Right renal pelvis (tissue), 4 donors: Measurements from ENCODE around the gene ATP6V0C. TPM values are rescaled to one million over a fixed set of nuclear protein-coding genes. Genes with fewer than 3 reads are reported as not detected.
"Not testable (repeated sequence)": the region's sequence is repeated elsewhere in the genome, so short reads cannot be mapped to it uniquely, and the experiment has no call there.

Experiments used
- DNase-seq, 4 donors: peaks; one replicate each; pipeline ENCODE4 v3.0.0-alpha.2; 2013; ENCODE audit warnings: low read depth in 4 of 4, low spot score in 3 of 4, missing footprints in 1 of 4
- polyA plus RNA-seq, 4 donors: library from polyadenylated mRNA; unstranded; fragments of 120-200 nt; gene quantifications; one replicate each; pipeline ENCODE4 v1.2.1, GENCODE V29; 2013; ENCODE audit not compliant: insufficient read length in 4 of 4

ATP6V0C gene
- polyA plus RNA-seq, 4 donors, result 186 to 294 (median 199) TPM

DNA sequence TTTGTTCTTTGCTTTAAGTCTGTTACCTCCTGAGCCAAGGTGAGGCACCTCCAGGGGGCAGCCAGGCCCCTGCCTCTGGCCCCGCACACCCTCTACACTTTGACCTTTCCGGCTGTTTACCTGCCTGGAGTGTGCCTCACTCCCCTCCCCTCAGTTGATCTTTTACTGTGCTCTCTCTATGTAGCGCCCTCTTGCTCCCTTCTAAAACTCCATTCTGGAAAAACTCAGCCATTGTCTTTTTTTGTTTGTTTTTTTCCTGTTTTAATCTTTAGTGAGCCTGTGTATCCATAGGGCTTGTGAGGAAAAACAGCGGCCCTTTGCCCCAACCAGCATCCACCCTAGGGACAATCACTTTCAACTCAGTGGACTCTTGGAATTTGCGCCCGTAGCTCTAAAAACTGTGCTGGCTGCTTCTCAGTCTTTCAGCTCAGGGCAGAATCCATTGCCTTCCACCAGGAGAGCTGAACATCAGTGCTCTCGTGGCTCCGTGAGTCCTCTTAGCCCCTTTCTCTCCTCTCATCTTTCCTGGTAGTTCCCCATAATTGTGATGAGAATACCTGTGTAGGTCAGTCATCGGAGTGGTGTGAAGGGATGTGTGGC, 10.7 kb downstream of the ATP6V0C start:
- no peak for DNase-seq

DNA sequence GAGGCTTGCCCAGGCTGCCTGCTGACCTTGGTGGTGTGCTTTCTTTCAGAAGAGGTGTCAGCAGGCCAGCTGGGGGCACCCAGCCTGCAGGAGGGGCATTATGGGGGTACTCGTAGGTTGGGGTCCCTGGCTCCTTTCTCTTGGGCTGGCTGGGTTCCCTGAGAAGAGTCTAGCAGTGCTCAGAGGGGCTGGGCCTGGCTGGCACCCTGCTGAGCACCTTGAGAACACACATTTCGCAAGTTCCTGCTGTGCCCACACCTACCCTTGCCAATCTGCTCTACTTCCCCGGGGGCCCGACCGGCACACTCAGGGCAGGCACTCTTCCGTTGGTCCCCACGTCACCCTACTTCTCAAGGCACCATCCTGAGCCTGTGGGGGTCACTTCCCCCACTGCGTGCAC, 12.4 kb downstream of the ATP6V0C start:
- DNase-seq, result no peak

GRCh38 chr16:2527071-2527783, 13.5 kb downstream of the ATP6V0C start:
- DNase-seq, result no peak

GRCh38 chr16:2527784-2528100, 14.0 kb downstream of the ATP6V0C start:
- no peak for DNase-seq

- DNase-seq, result no peak
Measured at GRCh38 chr16:2528161-2529060, 14.7 kb downstream of the ATP6V0C start.

DNA sequence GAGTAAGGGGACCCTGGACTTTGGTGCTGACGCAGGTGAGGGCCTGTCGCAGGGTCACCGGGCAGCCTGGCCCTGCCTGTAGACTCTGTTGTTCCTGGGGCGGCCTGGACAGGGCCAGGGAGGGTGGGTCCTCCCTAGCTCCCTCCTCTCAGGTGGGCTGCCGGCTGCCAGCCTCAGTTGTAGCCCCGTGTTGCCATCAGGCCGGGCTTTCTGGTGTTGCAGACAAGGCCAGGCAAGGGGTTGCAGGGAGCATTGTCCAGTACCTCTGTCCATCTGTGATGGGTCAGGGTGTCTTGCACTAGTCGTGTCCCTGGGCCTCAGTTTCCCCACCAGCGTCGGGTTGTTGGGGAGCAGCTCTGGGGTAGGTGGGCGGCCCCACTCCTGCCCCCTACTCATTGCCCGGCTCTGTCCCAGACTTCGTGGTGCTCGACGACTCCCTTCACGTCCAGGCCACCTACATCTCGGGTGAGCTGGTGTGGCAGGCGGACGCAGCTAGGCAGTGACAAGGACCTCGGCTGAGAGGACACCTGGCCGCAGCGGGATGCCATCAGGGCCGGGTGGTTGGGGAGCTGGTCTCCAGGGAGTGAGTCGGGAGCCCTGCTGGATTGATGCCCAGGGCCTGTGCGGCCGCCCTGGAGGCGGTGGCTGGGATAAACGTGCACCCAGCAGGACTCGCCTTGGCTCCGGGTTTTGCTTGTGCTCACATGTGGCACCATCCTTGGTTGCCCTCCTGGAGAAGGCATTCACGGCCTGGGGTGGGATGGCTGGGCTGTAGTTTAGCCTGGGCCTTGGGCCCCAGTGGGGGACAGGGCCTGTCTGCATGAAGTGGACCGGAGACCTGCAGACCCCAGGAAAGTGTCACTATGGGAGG, 15.5 kb downstream of the ATP6V0C start:
- no peak for DNase-seq

GRCh38 chr16:2529961-2530628, 16.3 kb downstream of the ATP6V0C start:
- no peak for DNase-seq

DNA sequence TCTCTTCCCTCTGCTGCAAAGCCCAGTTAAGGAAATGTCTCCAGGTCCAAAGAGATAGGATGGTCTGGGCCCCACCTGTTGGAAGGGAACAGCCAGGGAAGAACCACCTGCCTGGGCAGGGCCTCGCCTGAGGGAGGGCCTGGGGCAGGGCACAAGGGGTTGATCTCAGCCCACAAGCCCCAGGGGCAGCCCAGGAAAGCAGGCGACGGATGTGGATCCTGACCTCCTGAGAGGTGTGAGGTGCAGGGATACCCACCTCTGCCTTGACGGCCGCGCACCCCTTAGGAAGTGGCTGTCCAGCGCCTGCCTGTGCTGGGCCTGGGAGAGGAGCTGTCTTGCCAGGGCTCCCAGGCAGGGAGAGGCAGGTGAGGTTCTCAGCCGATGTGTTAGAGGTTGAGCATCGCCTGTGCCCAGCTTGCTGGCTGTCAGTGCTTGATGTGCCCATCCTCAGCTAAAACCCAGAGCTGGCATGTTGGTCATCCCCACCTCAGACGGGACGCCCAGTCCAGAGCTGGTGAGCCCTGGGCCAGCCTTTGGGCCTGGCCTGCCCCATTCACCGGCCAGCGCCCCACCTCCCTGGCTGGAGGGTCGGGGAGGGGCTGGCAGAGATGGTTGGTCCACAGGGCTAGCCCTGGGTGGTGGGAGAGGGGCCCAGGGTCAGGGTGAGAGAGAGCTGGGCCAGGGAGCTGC, 17.0 kb downstream of the ATP6V0C start:
- DNase-seq, result no peak

- DNase-seq, result no peak
Measured at GRCh38 chr16:2531371-2531695, 17.6 kb downstream of the ATP6V0C start, which contains the start of gene CEMP1. CEMP1 (minus strand) TSS chr16:2531408; CDS start chr16:2531073, 335 bp downstream.

DNA sequence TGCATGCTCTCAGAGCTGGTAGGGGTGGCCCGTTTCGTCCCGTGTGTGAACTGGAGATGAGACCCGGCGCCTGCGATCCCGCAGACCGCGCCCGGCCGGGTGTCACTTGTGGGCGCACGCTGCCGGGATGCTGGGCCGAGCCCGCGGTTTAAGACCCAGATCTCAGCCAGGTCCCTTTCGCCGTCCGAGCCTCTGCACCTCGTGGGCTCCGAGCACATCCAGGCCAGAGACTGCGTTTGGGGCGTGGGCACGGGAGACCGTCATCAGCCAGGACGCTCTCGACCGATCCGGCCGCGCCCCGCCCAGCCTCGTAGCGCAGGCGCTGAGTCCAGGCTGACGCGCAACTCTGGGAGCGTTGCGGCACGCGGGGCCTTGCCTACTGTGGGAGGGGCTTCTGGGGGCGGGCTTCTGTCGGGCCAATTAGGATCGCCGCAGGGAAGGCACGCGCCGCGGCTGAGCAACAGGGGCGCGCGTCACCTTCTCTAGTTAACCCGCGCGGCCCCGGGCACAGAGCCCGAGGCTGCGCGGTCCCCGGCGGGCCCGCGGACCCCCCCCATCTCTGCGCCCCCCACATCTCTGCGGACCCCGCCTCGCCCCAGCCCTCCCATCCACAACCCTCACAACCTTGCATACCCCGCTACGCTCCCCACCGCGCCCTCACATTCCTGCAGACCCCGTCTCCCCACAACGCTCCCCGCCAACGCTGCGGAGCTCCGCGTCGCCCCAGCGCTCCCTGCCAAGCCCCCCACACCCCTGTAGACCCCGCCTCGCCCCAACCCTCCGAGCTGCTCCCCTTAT, 18.1 kb downstream of the ATP6V0C start:
- DNase-seq, result peak; percentile 92 to 95 (median 94)

DNA sequence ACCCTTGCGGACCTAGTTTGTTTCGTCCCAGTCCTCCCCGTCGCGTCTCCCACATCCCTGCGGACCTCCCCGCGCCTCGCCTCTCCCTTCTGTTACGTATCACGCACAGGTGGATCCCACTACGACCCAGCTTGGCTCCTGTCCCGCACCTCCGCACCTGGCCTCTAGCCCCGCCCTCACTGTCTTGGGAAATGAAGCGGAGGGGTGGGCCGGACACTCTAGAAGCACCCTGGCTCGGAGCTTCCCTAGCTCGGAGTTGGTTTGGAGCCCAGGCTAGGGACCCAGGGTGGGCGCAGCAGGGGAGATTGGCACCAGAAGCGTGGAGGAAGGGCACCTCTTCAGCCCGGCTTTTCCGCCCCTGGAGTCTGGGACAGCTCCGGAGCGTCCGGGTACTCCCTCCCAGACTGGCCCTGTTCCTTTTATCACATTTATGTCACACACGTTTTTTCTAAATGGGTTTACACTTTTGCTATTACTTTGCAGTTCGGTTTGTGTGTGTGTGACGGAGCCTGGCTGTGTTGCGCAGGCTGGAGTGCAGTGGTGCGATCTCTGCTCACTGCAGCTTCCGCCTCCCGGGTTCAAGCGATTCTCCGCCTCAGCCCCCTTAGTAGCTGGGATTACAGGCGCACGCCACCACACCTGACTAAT, 18.9 kb downstream of the ATP6V0C start:
- peak in 2 of 4 donors; percentile 37 to 39 for DNase-seq

GRCh38 chr16:2533142-2533755, 19.5 kb downstream of the ATP6V0C start:
- DNase-seq, result not testable (repeated sequence)

DNA sequence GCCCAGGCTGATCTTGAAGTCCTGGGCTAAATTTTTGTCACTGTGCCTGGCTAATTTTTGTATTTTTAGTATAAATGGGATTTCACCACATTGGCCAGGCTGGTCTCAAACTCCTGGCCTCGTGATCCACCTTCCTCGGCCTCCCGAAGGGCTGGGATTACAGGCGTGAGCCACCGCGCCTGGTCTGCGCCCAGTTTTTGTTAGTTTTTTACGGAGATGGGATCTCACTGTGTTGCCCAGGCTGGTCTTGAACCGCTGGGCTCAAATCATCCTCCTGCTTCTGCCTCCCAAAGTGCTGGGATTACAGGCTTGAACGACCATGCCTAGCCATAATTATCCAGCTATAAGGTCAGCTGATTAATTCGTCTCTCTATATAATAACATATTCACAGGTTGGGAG, 20.2 kb downstream of the ATP6V0C start:
- no peak for DNase-seq

DNA sequence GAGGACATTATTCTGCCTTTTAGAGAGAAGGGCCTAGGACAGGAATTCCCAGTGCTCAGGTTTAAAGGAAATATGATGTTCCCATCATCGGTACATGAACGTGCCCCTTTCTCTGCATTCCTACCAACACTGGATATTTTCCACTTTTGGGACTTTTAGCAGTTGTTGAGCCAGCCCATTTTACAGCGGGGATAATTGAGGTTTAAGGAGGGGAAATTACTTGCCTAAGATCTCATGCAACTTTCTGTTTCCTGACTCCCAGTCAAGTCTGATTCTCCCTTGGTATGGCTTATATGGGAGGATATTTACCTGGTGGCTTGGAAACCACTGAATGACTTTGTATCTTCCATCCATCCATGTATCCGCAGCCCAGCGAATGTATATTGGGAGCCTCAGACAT, 20.6 kb downstream of the ATP6V0C start:
- not testable (repeated sequence) for DNase-seq

DNA sequence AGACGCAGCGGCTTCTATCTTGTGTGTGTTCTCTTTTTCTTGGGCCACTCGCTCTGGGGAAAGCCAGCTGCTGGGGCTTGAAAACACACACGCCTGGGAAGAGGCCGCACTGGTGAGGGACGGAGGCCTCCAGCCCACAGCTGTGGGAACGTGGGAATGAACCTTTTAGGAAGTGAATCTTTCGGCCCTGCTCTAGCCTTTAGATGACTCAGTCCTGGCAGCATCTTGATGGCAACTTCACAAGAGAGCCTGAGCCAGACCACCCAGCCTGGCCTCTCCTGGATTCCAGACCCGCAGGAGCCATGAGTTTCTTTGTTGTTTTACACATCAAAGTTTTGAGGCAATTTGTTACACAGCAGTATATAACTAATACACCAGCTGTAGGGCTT, 21.9 kb downstream of the ATP6V0C start:
- DNase-seq, result no peak

- DNase-seq, result peak; percentile 82 to 92 (median 91)
Measured at GRCh38 chr16:2537451-2538379, 24.0 kb downstream of the ATP6V0C start, which contains the start of gene PDPK1. PDPK1 (plus strand) TSS chr16:2538021; CDS start chr16:2538113, 92 bp downstream.
